WTC11 (cell line): Measurements from ENCODE around the gene BAIAP2.

Experiments
- ARID4B ChIP-seq: sonication (generic); formaldehyde crosslinking; IDR thresholded peaks from 2 replicates; pipeline ENCODE4 v1.8.0; 2023; ENCODE audit warnings: missing genetic modification reagents, mild to moderate bottlenecking, borderline replicate concordance
- CREM ChIP-seq: sonication (generic); formaldehyde crosslinking; IDR thresholded peaks from 2 replicates; pipeline ENCODE4 v1.8.1; 2022; ENCODE audit warnings: mild to moderate bottlenecking, missing genetic modification reagents, moderate library complexity
- CTCF ChIP-seq: fragments of 200-600 bp; IDR thresholded peaks from 2 replicates; pipeline ENCODE4 v1.8.0; 2022; ENCODE audit warnings: antibody characterized with exemption
- E2F4 ChIP-seq: sonication (generic); formaldehyde crosslinking; IDR thresholded peaks from 2 replicates; pipeline ENCODE4 v1.8.1; 2022; ENCODE audit warnings: low read depth, mild to moderate bottlenecking, moderate library complexity, missing genetic modification reagents, borderline replicate concordance
- E2F5 ChIP-seq: sonication (generic); formaldehyde crosslinking; IDR thresholded peaks from 2 replicates; pipeline ENCODE4 v1.8.1; 2022; ENCODE audit warnings: mild to moderate bottlenecking, moderate library complexity, missing genetic modification reagents
- FOXJ3 ChIP-seq: sonication (generic); formaldehyde crosslinking; IDR thresholded peaks from 2 replicates; pipeline ENCODE4 v1.9.0; 2021; ENCODE audit warnings: missing genetic modification reagents, mild to moderate bottlenecking, borderline replicate concordance
- MAX ChIP-seq: sonication (generic); formaldehyde crosslinking; IDR thresholded peaks from 2 replicates; pipeline ENCODE4 v1.8.0; 2022; ENCODE audit warnings: mild to moderate bottlenecking, missing genetic modification reagents
- NR2C2 ChIP-seq: sonication (generic); formaldehyde crosslinking; IDR thresholded peaks from 2 replicates; pipeline ENCODE4 v1.8.0; 2022; ENCODE audit warnings: mild to moderate bottlenecking, missing genetic modification reagents
- USF2 ChIP-seq: sonication (generic); formaldehyde crosslinking; IDR thresholded peaks from 2 replicates; pipeline ENCODE4 v1.8.1; 2023; ENCODE audit warnings: mild to moderate bottlenecking, missing genetic modification reagents, moderate library complexity
- ZNF232 ChIP-seq: sonication (generic); formaldehyde crosslinking; IDR thresholded peaks from 2 replicates; pipeline ENCODE4 v1.8.0; 2022; ENCODE audit warnings: mild to moderate bottlenecking, missing genetic modification reagents

GRCh38 chr17:81120149-81120484 lies 85.2 kb downstream of the BAIAP2 start:
- no peak for TF ChIP-seq USF2 (CRISPR knock-in tag)
- TF ChIP-seq E2F5 (CRISPR knock-in tag), result no peak
- no peak for TF ChIP-seq ZNF232 (CRISPR knock-in tag)
- no peak for TF ChIP-seq FOXJ3 (CRISPR knock-in tag)
- no peak for TF ChIP-seq CTCF
- no peak for TF ChIP-seq NR2C2 (CRISPR knock-in tag)
- no peak for TF ChIP-seq CREM (CRISPR knock-in tag)
- TF ChIP-seq E2F4 (CRISPR knock-in tag), result no peak
- TF ChIP-seq MAX (CRISPR knock-in tag), result no peak
- TF ChIP-seq ARID4B, result no peak
